Measurements from ENCODE around the gene NTMT1.

- no peak for TF ChIP-seq CTCF (IDR thresholded peaks at IDR 0.05)
- TF ChIP-seq ZFX (IDR thresholded peaks at IDR 0.05; ENCODE audit: borderline replicate concordance): no peak
Observed at GRCh38 chr9:129648092-129648763, 22.3 kb downstream of the NTMT1 start.
